SK-N-MC (cell line): ENCODE measurements around the gene NSUN2.

Experiments
- EZH2 ChIP-seq: fragments of 200-600 bp; sonication (generic); IDR thresholded peaks from one replicate; pipeline ENCODE4 v1.6.1; 2017; ENCODE audit warnings: antibody characterized with exemption
- POLR2AphosphoS5 ChIP-seq: IDR thresholded peaks from 2 replicates; pipeline ENCODE4 v1.6.1; 2012; ENCODE audit warnings: mild to moderate bottlenecking, low read depth, low read length, borderline replicate concordance

- no peak for TF ChIP-seq POLR2AphosphoS5
- no peak for TF ChIP-seq EZH2
Measured at GRCh38 chr5:6601816-6602215, 31.0 kb downstream of the NSUN2 start.
